ENCODE results near the gene SBF2.
"Not testable (repeated sequence)": the region's sequence is repeated elsewhere in the genome, so short reads cannot be mapped to it uniquely, and the experiment has no call there.

SBF2 gene

GRCh38 chr11:10274726-10275125 lies 19.3 kb downstream of the SBF2 start:
- no peak overlapping the region for H3K4me3 ChIP-seq (ENCODE audit: low read depth, low read length)
- DNase-seq (ENCODE audit: low read depth), result peak; percentile 23
- TF ChIP-seq CTCF (IDR thresholded peaks at IDR 0.05; ENCODE audit: insufficient read depth, low read depth, low read length, missing control alignments), result no peak

GRCh38 chr11:10273738-10274137 lies 20.3 kb downstream of the SBF2 start:
- peak; percentile 17 for DNase-seq (ENCODE audit: low read depth)
- TF ChIP-seq CTCF (IDR thresholded peaks at IDR 0.05; ENCODE audit: insufficient read depth, low read depth, low read length, missing control alignments), result no peak
- H3K4me3 ChIP-seq (ENCODE audit: low read depth, low read length), result no peak overlapping the region

GRCh38 chr11:10272132-10272531 lies 21.9 kb downstream of the SBF2 start:
- H3K4me3 ChIP-seq (ENCODE audit: low read depth, low read length), result no peak overlapping the region
- no peak for TF ChIP-seq CTCF (IDR thresholded peaks at IDR 0.05; ENCODE audit: insufficient read depth, low read depth, low read length, missing control alignments)
- no peak for DNase-seq (ENCODE audit: low read depth)

GRCh38 chr11:10268746-10269488 lies 25.1 kb downstream of the SBF2 start:
- no peak overlapping the region for H3K4me3 ChIP-seq (ENCODE audit: low read depth, low read length)
- no peak for TF ChIP-seq CTCF (IDR thresholded peaks at IDR 0.05; ENCODE audit: insufficient read depth, low read depth, low read length, missing control alignments)
- no peak for DNase-seq (ENCODE audit: low read depth)

- TF ChIP-seq CTCF (IDR thresholded peaks at IDR 0.05; ENCODE audit: insufficient read depth, low read depth, low read length, missing control alignments), result no peak
- H3K4me3 ChIP-seq (ENCODE audit: low read depth, low read length), result no peak overlapping the region
- DNase-seq (ENCODE audit: low read depth), result no peak
Observed at GRCh38 chr11:10267821-10268220, 26.2 kb downstream of the SBF2 start.

- no peak overlapping the region for H3K4me3 ChIP-seq (ENCODE audit: low read depth, low read length)
- TF ChIP-seq CTCF (IDR thresholded peaks at IDR 0.05; ENCODE audit: insufficient read depth, low read depth, low read length, missing control alignments), result no peak
- no peak for DNase-seq (ENCODE audit: low read depth)
Observed at GRCh38 chr11:10265936-10266335, 28.1 kb downstream of the SBF2 start.

- not testable (repeated sequence) for DNase-seq (ENCODE audit: low read depth)
Observed at GRCh38 chr11:10264716-10265115, 29.3 kb downstream of the SBF2 start.

More at GRCh38 chr11:10264716-10265115, 29.3 kb downstream of the SBF2 start:
- H3K4me3 ChIP-seq (ENCODE audit: low read depth, low read length), result not testable (repeated sequence)
